HG02885 (cell line): Measurements from ENCODE around the gene FOXJ2.
A peak's percentile ranks its signal among the peaks of the same experiment; 100 is the strongest.
"Not testable (repeated sequence)": the region's sequence is repeated elsewhere in the genome, so short reads cannot be mapped to it uniquely, and the experiment has no call there.

Source experiments
- ATAC-seq: cut with Tn5 transposase; IDR thresholded peaks from one replicate; pipeline ENCODE4 v1.9.1; 2021; ENCODE audit warnings: mild to moderate bottlenecking; ENCODE audit not compliant: unreplicated experiment, poor library complexity

FOXJ2 gene

GRCh38 chr12:8032242-8033152, at the start of gene FOXJ2:
TSS of gene FOXJ2 (plus strand) at chr12:8032716. CDS start at chr12:8039833, 7,117 bp downstream.
- ATAC-seq, result peak; percentile 68

- not testable (repeated sequence) for ATAC-seq
Measured at GRCh38 chr12:7983019-7983418, 49.5 kb upstream of the FOXJ2 start.

- not testable (repeated sequence) for ATAC-seq
Measured at GRCh38 chr12:7983460-7983859, 49.1 kb upstream of the FOXJ2 start.

- ATAC-seq, result no peak
Measured at GRCh38 chr12:7984900-7985299, 47.6 kb upstream of the FOXJ2 start.

GRCh38 chr12:7985802-7986418, 46.6 kb upstream of the FOXJ2 start:
- no peak for ATAC-seq

- no peak for ATAC-seq
Measured at GRCh38 chr12:7989827-7990491, 42.6 kb upstream of the FOXJ2 start.

- no peak for ATAC-seq
Measured at GRCh38 chr12:7991535-7991934, 41.0 kb upstream of the FOXJ2 start.

GRCh38 chr12:7994731-7995205, 37.7 kb upstream of the FOXJ2 start:
- no peak for ATAC-seq

- ATAC-seq, result peak; percentile 100
Measured at GRCh38 chr12:7995266-7995963, 37.1 kb upstream of the FOXJ2 start.

- ATAC-seq, result not testable (repeated sequence)
Measured at GRCh38 chr12:8000827-8001226, 31.7 kb upstream of the FOXJ2 start.

- ATAC-seq, result not testable (repeated sequence)
Measured at GRCh38 chr12:8001496-8001895, 31.0 kb upstream of the FOXJ2 start.

- not testable (repeated sequence) for ATAC-seq
Measured at GRCh38 chr12:8004897-8005296, 27.6 kb upstream of the FOXJ2 start.

- no peak for ATAC-seq
Measured at GRCh38 chr12:8011331-8011730, 21.2 kb upstream of the FOXJ2 start.

- ATAC-seq, result no peak
Measured at GRCh38 chr12:8012651-8013309, 19.7 kb upstream of the FOXJ2 start.

- ATAC-seq, result no peak
Measured at GRCh38 chr12:8014836-8015235, 17.7 kb upstream of the FOXJ2 start.

GRCh38 chr12:8018213-8018612, 14.3 kb upstream of the FOXJ2 start:
- not testable (repeated sequence) for ATAC-seq

GRCh38 chr12:8018666-8019581, 13.6 kb upstream of the FOXJ2 start:
- ATAC-seq, result no peak

- peak; percentile 99 for ATAC-seq
Measured at GRCh38 chr12:8026291-8026900, 6.1 kb upstream of the FOXJ2 start.
